Measurements from ENCODE around the gene MYH15. TPM values are rescaled to one million over a fixed set of nuclear protein-coding genes. Genes with fewer than 3 reads are reported as not detected.

MYH15 gene
- total and polyA plus RNA-seq, 10 of the 15 experiments (the other 5 are each of a cell fraction or from before 2014, with no cell fraction given) = 0.05 to 0.27 (median 0.09) TPM; not detected in 1

- no peak for TF ChIP-seq ATF2 (IDR thresholded peaks at IDR 0.05; ENCODE audit: low read length)
- no peak for TF ChIP-seq PKNOX1 (IDR thresholded peaks at IDR 0.05)
Observed at GRCh38 chr3:108473711-108474110, 36.7 kb downstream of the MYH15 start (continued).

- Histone ChIP-seq H3K4me1 (ENCODE audit: control insufficient read depth, insufficient read depth, low read length) (no peaks in the 10 kb centered on the region), H2AFZ (ENCODE audit: control insufficient read depth, low read depth, low read length) (no peak overlapping the region), H3K27me3 (replicated peaks in 1 of 2; ENCODE audit: control insufficient read depth in 2 of 2, insufficient read depth in 2 of 2, low read length in 1 of 2) (no peaks in the 10 kb centered on the region; a peak in 1 of 4 replicates), H4K20me1 (ENCODE audit: control insufficient read depth, insufficient read depth) (no peaks in the 10 kb centered on the region), H3K79me2 (ENCODE audit: control insufficient read depth, insufficient read depth, low read length) (no peaks in the 10 kb centered on the region), H3K9me3 (replicated peaks; ENCODE audit: control insufficient read depth, insufficient read depth, low read length) (no peaks in the 10 kb centered on the region), H3K4me2 (ENCODE audit: control insufficient read depth, insufficient read depth) (no peak overlapping the region), H3K9ac (ENCODE audit: control insufficient read depth, insufficient read depth, low read length) (no peak overlapping the region), H3K36me3 (ENCODE audit: control insufficient read depth in 2 of 2, insufficient read depth in 2 of 2, low read length in 1 of 2) (no peaks in the 10 kb centered on the region), H3K27ac (ENCODE audit: control insufficient read depth, insufficient read depth) (no peak overlapping the region), H3K4me3 (no peak overlapping the region)
- ChIA-PET POLR2A (no interaction called here), CTCF (interaction anchor here (1.4 kb wide), 1 partner anchor 12 kb away, joined by 3 read pairs; no protein-coding TSS in a partner anchor), RAD21 (ENCODE audit: unreplicated experiment) (no interaction called here), SMC1A (ENCODE audit: uncharacterized antibody, unreplicated experiment) (no interaction called here)
- no peak for ATAC-seq
- no peak for DNase-seq (ENCODE audit: low read depth, low spot score)
- BruUV-seq (replicated peaks) = no TSS peak
- no peak for FAIRE-seq
- WGBS (ENCODE audit: insufficient coverage, insufficient replicate concordance, low lambda C conversion rate, missing lambda C conversion rate) = 37% methylated on average over 5 of the region's 5 CpGs
- in situ Hi-C loops (cut with MboI) (loop anchor here (5.0 to 10.0 kb wide), 2 partner anchors 320 to 1237 kb away; no protein-coding TSS in a partner anchor), intact Hi-C loops (cut with micrococcal nuclease; ENCODE audit: unreplicated experiment) (loop anchor here (10.0 kb wide), 1 partner anchor 1237 kb away; no protein-coding TSS in a partner anchor)
- no peak for TF ChIP-seq E2F4 (IDR thresholded peaks at IDR 0.05; ENCODE audit: low read depth, low read length)
- TF ChIP-seq PAX5 (IDR thresholded peaks at IDR 0.05; ENCODE audit: borderline replicate concordance, low read depth, low read length) = no peak
- no peak for TF ChIP-seq SIN3A (IDR thresholded peaks at IDR 0.05; ENCODE audit: low read depth, low read length)
- no peak for TF ChIP-seq PML (IDR thresholded peaks at IDR 0.05; ENCODE audit: low read length)
- no peak for TF ChIP-seq TCF12 (IDR thresholded peaks at IDR 0.05; ENCODE audit: low read depth, low read length)
Observed at GRCh38 chr3:108472001-108472591, 38.3 kb downstream of the MYH15 start.

Measured in GM12878 (cell line).